HepG2 (cell line): Measurements from ENCODE around the gene MB21D2. TPM values are rescaled to one million over a fixed set of nuclear protein-coding genes. Genes with fewer than 3 reads are reported as not detected.

Source experiments
- ATAC-seq: fragments of 200-7000 bp; cut with Tn5 transposase; 3 replicates; pipeline ENCODE4 v1.9.1; 2020; ENCODE audit warnings: mild to moderate bottlenecking, moderate library complexity
- BruUV-seq: library from RNA; stranded (reverse); fragments of 400-500 nt; replicated peaks from 2 replicates; lab custom pipeline; 2021; lab: Mats Ljungman, UMichigan
- CTCF ChIA-PET: fragments of 300-600 bp; formaldehyde crosslinking; extraction: SDS; loops from one replicate; lab custom pipeline; 2021; ENCODE audit warnings: low total read pairs, inconsistent platforms, low intra/inter-chr PET ratio; lab: Yijun Ruan, JAX
- POLR2A ChIA-PET: fragments of 350-600 bp; sonication (Branson Sonifier 250); formaldehyde crosslinking; loops from one replicate; lab custom pipeline; 2020; ENCODE audit warnings: antibody characterized with exemption, inconsistent platforms; lab: Yijun Ruan, JAX
- DNase-seq: peaks from one replicate; pipeline ENCODE4 v3.0.0-alpha.2; 2015; ENCODE audit warnings: low spot score
- FAIRE-seq: peaks from 3 replicates; lab custom pipeline; 2011; peaks lifted over from hg19 to GRCh38; lab: Jason Lieb, UNC
- H2AFZ ChIP-seq: one replicate; pipeline ENCODE4 v1.6.1; 2011; ENCODE audit warnings: low read length, inconsistent platforms
- H3K27ac ChIP-seq: fragments of 300-600 bp; 3 replicates; pipeline ENCODE4 v1.8.0; 2011; ENCODE audit warnings: mixed run types, mild to moderate bottlenecking, mixed read lengths, low read length, inconsistent platforms; ENCODE audit not compliant: insufficient read depth; ENCODE audit errors: extremely low read length
- H3K27me3 ChIP-seq, 2 experiments: fragments of 200-600 bp in 1 of 2; 2 replicates in 1 of 2; 3 replicates in 1 of 2; pipeline versions ENCODE4 v1.6.0 to v1.8.0; 2011; ENCODE audit warnings: low read length in 2 of 2, mild to moderate bottlenecking in 2 of 2, moderate library complexity in 2 of 2, inconsistent platforms in 1 of 2; ENCODE audit not compliant: insufficient read depth in 2 of 2, control insufficient read depth in 1 of 2
- H3K36me3 ChIP-seq, 2 experiments: fragments of 200-600 bp in 1 of 2; replicated peaks in 1 of 2; 2 replicates in 1 of 2; 3 replicates in 1 of 2; pipeline versions ENCODE4 v1.5.1 to v1.8.0; 2011; ENCODE audit warnings: low read length in 2 of 2, inconsistent platforms in 1 of 2; ENCODE audit not compliant: insufficient read depth in 2 of 2, control insufficient read depth in 1 of 2
- H3K4me1 ChIP-seq: 2 replicates; pipeline ENCODE4 v1.5.1; 2012; ENCODE audit warnings: low read length, inconsistent platforms; ENCODE audit not compliant: insufficient read depth
- H3K4me2 ChIP-seq: 2 replicates; pipeline ENCODE4 v1.6.0; 2011; ENCODE audit warnings: low read depth, low read length, inconsistent platforms
- H3K4me3 ChIP-seq, 3 experiments: fragments of 200-600 bp in 1 of 3; sonication (generic), shearing (Covaris generic) in 1 of 3; replicated peaks in 1 of 3; 2 replicates each; pipeline ENCODE4 v1.5.1; 2011 to 2016; ENCODE audit warnings: low read length in 3 of 3, inconsistent platforms in 2 of 3, low read depth in 2 of 3, mild to moderate bottlenecking in 2 of 3, control low read depth in 1 of 3, mixed read lengths in 1 of 3; ENCODE audit not compliant: insufficient read depth in 1 of 3
- H3K79me2 ChIP-seq: one replicate; pipeline ENCODE4 v1.6.1; 2011; ENCODE audit warnings: low read length, inconsistent platforms; ENCODE audit not compliant: insufficient read depth
- H3K9ac ChIP-seq: 2 replicates; pipeline ENCODE4 v1.6.0; 2011; ENCODE audit warnings: mild to moderate bottlenecking, low read depth, low read length, inconsistent platforms; ENCODE audit not compliant: insufficient read depth
- H3K9me3 ChIP-seq: 2 replicates; pipeline ENCODE4 v1.5.1; 2012; ENCODE audit warnings: mild to moderate bottlenecking, low read length
- H4K20me1 ChIP-seq: 2 replicates; pipeline ENCODE4 v1.6.0; 2011; ENCODE audit warnings: inconsistent platforms, mild to moderate bottlenecking, low read length, moderate library complexity; ENCODE audit not compliant: insufficient read depth
- GATA4 ChIP-seq: sonication (generic); IDR thresholded peaks from 2 replicates; pipeline ENCODE4 v1.6.1; 2016; ENCODE audit warnings: antibody characterized with exemption, low read depth, borderline replicate concordance
- NPAS2 ChIP-seq: sonication (generic); formaldehyde crosslinking; IDR thresholded peaks from 2 replicates; pipeline ENCODE4 v1.8.0; 2022; ENCODE audit warnings: mild to moderate bottlenecking, missing genetic modification reagents, borderline replicate concordance
- PCBP1 ChIP-seq: fragments of 200-400 bp; formaldehyde crosslinking; IDR thresholded peaks from 2 replicates; pipeline ENCODE4 v1.6.1; 2017; ENCODE audit warnings: mild to moderate bottlenecking, low read depth, low read length, borderline replicate concordance
- THYN1 ChIP-seq: sonication (generic); formaldehyde crosslinking; IDR thresholded peaks from 2 replicates; pipeline ENCODE4 v1.8.1; 2023; ENCODE audit warnings: low read depth, mild to moderate bottlenecking, moderate library complexity, missing genetic modification reagents, borderline replicate concordance
- ZBTB7B ChIP-seq: sonication (generic); formaldehyde crosslinking; IDR thresholded peaks from 2 replicates; pipeline ENCODE4 v1.4.0; 2020; ENCODE audit warnings: missing genetic modification reagents
- ZC3H13 ChIP-seq: sonication (generic); formaldehyde crosslinking; IDR thresholded peaks from 2 replicates; pipeline ENCODE4 v1.8.1; 2023; ENCODE audit warnings: mild to moderate bottlenecking, missing genetic modification reagents, moderate library complexity
- ZNF230 ChIP-seq: sonication (generic); formaldehyde crosslinking; IDR thresholded peaks from 2 replicates; pipeline ENCODE4 v1.4.0; 2020; ENCODE audit warnings: mild to moderate bottlenecking, missing genetic modification reagents
- ZNF253 ChIP-seq: sonication (generic); formaldehyde crosslinking; IDR thresholded peaks from 2 replicates; pipeline ENCODE4 v1.8.0; 2022; ENCODE audit warnings: mild to moderate bottlenecking, missing genetic modification reagents, borderline replicate concordance
- ZNF30 ChIP-seq: sonication (generic); formaldehyde crosslinking; IDR thresholded peaks from 2 replicates; pipeline ENCODE4 v1.5.0; 2020; ENCODE audit warnings: mild to moderate bottlenecking, missing genetic modification reagents
- ZNF33B ChIP-seq: sonication (generic); formaldehyde crosslinking; IDR thresholded peaks from 2 replicates; pipeline ENCODE4 v1.5.1; 2020; ENCODE audit warnings: mild to moderate bottlenecking, missing genetic modification reagents
- ZNF572 ChIP-seq: sonication (generic); formaldehyde crosslinking; IDR thresholded peaks from 2 replicates; pipeline ENCODE4 v1.5.1; 2020; ENCODE audit warnings: mild to moderate bottlenecking, missing genetic modification reagents
- ZNF7 ChIP-seq: IDR thresholded peaks from 2 replicates; pipeline ENCODE4 v1.6.1; 2016; ENCODE audit warnings: missing biosample characterization, missing genetic modification reagents
- ZSCAN9 ChIP-seq: IDR thresholded peaks from 2 replicates; pipeline ENCODE4 v1.6.1; 2016; ENCODE audit warnings: borderline replicate concordance
- WGBS: methylation state at CpG from one replicate; pipeline ENCODE4 v1.1.6; 2017; ENCODE audit warnings: low lambda C conversion rate; 5-methylcytosine and 5-hydroxymethylcytosine counted together
- in situ Hi-C: cut with HindIII; loops from 2 replicates; pipeline ENCODE4 v1.10.0; 2017; ENCODE audit warnings: low pct_unique_long_range_greater_than_20kb; ENCODE audit not compliant: extremely low pct_ligation_motif_present
- intact Hi-C: fragments of 100-400 bp; cut with micrococcal nuclease; formaldehyde crosslinking; loops from one replicate; pipeline ENCODE4 v1.10.0; 2022; ENCODE audit not compliant: unreplicated experiment
- polyA plus RNA-seq, 8 experiments: library from polyadenylated mRNA; depleted of rRNA in 3 of 8; stranded (reverse) in 7 of 8; unstranded in 1 of 8; fragments of >200 nt; fragmentation: Illumina TruSeq in 4 of 8; extraction: Trizol in 4 of 8; gene quantifications; 2 replicates each; pipeline versions ENCODE4 v1.2.1 to v1.2.3, GENCODE V29; 2011 to 2016; ENCODE audit warnings: low read depth in 4 of 8, missing spikeins in 1 of 8, mixed read lengths in 1 of 8; ENCODE audit not compliant: insufficient read depth in 1 of 8
- total RNA-seq, 5 experiments: library from RNA; depleted of rRNA; stranded (reverse); fragments of >200 nt; fragmentation: Illumina TruSeq; extraction: Trizol; gene quantifications; 2 replicates each; pipeline ENCODE4 v1.2.3, GENCODE V29; 2016; ENCODE audit warnings: low read depth in 1 of 5
- TF ChIP-seq, protein P1 (sequence below): sonication (generic); formaldehyde crosslinking; IDR thresholded peaks from 2 replicates; pipeline ENCODE4 v1.4.0; 2020; ENCODE audit warnings: mild to moderate bottlenecking, missing genetic modification reagents
- TF ChIP-seq, protein P2 (sequence below): sonication (generic); formaldehyde crosslinking; IDR thresholded peaks from 2 replicates; pipeline ENCODE4 v1.4.0; 2020; ENCODE audit warnings: mild to moderate bottlenecking, missing genetic modification reagents
- TF ChIP-seq, protein P3 (sequence below): sonication (generic); formaldehyde crosslinking; IDR thresholded peaks from 2 replicates; pipeline ENCODE4 v1.5.1; 2020; ENCODE audit warnings: missing genetic modification reagents, mild to moderate bottlenecking, borderline replicate concordance

The MB21D2 gene
- total and polyA plus RNA-seq, 2 of the 13 experiments (the other 11 are each of a cell fraction or from before 2014, with no cell fraction given), result 0.90 to 1.6 TPM

DNA sequence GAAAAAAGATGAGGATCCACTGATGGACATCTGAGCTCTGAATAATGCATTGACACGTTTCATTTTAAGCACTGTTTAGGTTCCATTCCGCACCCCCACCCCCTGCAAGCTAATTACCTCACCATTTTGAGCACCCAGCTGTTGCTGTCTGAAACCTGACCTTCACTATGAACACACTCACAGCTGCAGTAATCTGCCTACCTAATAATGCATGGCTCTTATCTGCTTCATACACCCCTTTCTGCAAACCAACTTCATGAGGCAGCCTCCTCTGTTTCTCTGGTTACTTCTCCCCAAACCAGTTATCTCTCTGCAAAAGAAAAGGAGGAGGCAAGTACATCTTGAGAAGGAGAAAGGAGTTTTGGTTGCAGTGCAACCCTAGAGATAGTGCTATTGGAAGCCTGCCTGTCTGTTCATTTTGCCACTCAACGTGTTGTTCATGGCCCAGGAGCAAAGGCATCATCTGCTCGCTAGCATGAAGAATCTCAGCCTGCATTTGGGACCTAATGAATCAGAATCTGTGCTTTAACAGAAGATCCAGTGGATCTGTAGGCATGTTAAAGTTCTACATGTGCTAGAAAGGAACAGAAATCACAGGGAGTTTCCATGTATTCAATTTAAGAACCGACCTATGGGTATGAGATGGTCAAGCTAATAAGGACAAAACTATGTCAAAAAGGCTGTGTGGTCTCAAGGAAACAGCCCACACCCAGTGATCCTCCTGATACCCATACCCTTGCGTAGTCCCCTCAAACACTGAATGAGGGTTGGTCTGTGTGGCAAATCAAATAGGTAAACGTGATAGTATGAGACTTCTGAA lies 87.2 kb downstream of the MB21D2 start:
- no TSS peak for BruUV-seq
- peaks cover 5% of the 10 kb centered on the region; the same call in 1 of the 2 replicates for H3K4me1 ChIP-seq
- H3K4me2 ChIP-seq, result no peak overlapping the region
- no peaks in the 10 kb centered on the region for H3K9me3 ChIP-seq
- in situ Hi-C loops (no loop called here), intact Hi-C loops (no loop called here)
- H3K36me3 ChIP-seq, result no peaks in the 10 kb centered on the region
- POLR2A ChIA-PET, result no interaction called here
- H3K27me3 ChIP-seq, result no peaks in the 10 kb centered on the region
- H3K9ac ChIP-seq, result no peak overlapping the region
- no peak overlapping the region for H3K27ac ChIP-seq
- no peaks in the 10 kb centered on the region for H4K20me1 ChIP-seq
- DNase-seq (no peak), FAIRE-seq (no peak), ATAC-seq (no peak)
- no peak overlapping the region for H2AFZ ChIP-seq
- no peaks in the 10 kb centered on the region for H3K79me2 ChIP-seq
- CTCF ChIA-PET, result no interaction called here
- no peak overlapping the region for H3K4me3 ChIP-seq
- 81% methylated on average over 7 of the region's 7 CpGs for WGBS
- TF ChIP-seq, protein P1, sequence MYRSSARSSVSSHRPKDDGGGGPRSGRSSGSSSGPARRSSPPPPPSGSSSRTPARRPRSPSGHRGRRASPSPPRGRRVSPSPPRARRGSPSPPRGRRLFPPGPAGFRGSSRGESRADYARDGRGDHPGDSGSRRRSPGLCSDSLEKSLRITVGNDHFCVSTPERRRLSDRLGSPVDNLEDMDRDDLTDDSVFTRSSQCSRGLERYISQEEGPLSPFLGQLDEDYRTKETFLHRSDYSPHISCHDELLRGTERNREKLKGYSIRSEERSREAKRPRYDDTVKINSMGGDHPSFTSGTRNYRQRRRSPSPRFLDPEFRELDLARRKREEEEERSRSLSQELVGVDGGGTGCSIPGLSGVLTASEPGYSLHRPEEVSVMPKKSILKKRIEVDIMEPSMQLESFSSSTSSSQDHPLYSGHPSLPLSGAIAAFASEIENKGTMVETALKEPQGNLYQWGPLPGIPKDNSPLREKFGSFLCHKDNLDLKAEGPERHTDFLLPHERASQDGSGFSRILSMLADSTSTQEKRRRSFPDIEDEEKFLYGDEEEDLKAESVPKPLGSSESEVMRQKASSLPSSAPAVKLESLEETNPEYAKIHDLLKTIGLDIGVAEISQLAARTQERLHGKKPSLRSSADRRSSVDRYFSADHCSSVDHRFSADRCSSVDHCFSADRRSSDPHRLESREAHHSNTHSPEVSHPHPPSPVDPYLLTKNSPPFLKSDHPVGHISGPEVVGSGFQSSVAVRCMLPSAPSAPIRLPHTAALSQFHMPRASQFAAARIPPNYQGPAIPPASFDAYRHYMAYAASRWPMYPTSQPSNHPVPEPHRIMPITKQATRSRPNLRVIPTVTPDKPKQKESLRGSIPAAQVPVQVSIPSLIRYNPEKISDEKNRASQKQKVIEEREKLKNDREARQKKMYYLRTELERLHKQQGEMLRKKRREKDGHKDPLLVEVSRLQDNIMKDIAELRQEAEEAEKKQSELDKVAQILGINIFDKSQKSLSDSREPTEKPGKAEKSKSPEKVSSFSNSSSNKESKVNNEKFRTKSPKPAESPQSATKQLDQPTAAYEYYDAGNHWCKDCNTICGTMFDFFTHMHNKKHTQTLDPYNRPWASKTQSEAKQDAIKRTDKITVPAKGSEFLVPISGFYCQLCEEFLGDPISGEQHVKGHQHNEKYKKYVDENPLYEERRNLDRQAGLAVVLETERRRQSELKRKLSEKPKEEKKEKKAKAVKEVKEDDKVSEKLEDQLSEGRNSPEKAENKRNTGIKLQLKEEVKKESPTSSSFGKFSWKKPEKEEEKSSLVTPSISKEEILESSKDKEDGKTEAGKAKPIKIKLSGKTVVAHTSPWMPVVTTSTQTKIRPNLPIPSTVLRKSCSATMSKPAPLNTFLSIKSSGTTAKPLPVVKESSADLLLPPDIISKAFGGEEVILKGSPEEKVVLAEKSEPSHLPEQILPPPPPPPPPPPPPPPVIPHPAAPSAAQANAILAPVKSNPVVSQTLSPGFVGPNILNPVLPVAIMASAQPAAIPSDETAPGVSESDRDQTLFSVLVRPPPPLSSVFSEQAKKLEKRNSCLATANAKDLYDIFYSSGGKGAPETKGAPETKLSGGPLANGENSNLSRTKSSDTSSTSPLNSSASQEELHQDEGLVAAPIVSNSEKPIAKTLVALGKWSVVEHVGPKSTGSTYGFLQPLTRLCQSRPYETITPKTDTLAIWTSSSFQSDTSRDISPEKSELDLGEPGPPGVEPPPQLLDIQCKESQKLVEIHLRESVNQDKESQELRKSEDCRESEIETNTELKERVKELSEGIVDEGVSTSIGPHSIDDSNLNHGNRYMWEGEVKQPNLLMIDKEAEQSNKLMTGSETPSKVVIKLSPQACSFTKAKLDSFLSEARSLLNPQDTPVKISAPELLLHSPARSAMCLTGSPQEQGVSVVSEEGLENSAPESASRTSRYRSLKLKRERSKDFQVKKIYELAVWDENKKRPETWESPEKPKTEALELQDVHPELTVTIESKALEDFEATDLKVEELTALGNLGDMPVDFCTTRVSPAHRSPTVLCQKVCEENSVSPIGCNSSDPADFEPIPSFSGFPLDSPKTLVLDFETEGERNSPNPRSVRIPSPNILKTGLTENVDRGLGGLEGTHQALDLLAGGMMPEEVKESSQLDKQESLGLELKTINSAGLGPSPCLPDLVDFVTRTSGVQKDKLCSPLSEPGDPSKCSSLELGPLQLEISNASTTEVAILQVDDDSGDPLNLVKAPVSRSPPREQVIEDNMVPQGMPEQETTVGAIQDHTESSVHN (CRISPR knock-in tag), result no peak
- TF ChIP-seq THYN1 (CRISPR knock-in tag), result no peak
- TF ChIP-seq ZNF572, result no peak
- no peak for TF ChIP-seq ZBTB7B
- TF ChIP-seq, protein P2, sequence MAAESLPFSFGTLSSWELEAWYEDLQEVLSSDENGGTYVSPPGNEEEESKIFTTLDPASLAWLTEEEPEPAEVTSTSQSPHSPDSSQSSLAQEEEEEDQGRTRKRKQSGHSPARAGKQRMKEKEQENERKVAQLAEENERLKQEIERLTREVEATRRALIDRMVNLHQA (CRISPR knock-in tag), result no peak
- TF ChIP-seq ZNF230 (CRISPR knock-in tag), result no peak
- TF ChIP-seq ZSCAN9 (CRISPR knock-in tag), result no peak
- no peak for TF ChIP-seq ZC3H13 (CRISPR knock-in tag)
- TF ChIP-seq PCBP1, result no peak
- no peak for TF ChIP-seq GATA4
- TF ChIP-seq NPAS2 (CRISPR knock-in tag), result no peak
- TF ChIP-seq ZNF33B (CRISPR knock-in tag), result no peak
- no peak for TF ChIP-seq ZNF30
- TF ChIP-seq ZNF253 (CRISPR knock-in tag), result no peak
- TF ChIP-seq, protein P3, sequence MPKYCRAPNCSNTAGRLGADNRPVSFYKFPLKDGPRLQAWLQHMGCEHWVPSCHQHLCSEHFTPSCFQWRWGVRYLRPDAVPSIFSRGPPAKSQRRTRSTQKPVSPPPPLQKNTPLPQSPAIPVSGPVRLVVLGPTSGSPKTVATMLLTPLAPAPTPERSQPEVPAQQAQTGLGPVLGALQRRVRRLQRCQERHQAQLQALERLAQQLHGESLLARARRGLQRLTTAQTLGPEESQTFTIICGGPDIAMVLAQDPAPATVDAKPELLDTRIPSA (CRISPR knock-in tag), result no peak
- no peak for TF ChIP-seq ZNF7 (CRISPR knock-in tag)
